SK-N-MC (cell line): ENCODE measurements around the gene ANKRD44.

ENCODE experiments used
- EZH2 ChIP-seq: fragments of 200-600 bp; sonication (generic); IDR thresholded peaks from one replicate; pipeline ENCODE4 v1.6.1; 2017; ENCODE audit warnings: antibody characterized with exemption
- FOXP2 ChIP-seq: optimal IDR thresholded peaks from 2 replicates; pipeline ENCODE3; 2011; ENCODE audit warnings: mild to moderate bottlenecking, moderate library complexity; ENCODE audit not compliant: insufficient read depth; ENCODE audit errors: extremely low read length, control extremely low read depth

DNA sequence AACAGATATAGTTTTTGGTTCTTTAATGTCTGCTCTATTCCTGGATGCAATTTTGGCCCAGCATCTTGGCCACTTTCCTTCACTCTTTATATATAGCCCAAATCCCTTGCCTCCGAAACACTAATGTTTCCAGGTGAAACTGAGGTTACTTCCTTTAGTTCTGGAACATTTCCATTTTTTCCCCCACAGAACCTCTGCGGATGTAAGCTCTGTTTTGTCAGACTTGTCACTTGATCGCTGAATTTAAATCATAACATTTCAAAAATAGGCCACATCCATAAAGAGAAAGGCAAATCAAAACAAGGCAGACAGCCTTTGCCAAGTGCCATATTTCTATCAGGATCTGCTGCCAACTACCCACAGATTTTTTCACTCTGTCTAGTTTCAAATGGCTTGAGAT, 115.1 kb downstream of the ANKRD44 start:
- TF ChIP-seq EZH2, result no peak
- no peak for TF ChIP-seq FOXP2
